ACHN (cell line): ENCODE results near the gene NOP9.

Experiments used
- DNase-seq: peaks from one replicate; pipeline ENCODE4 v3.0.0-alpha.2; 2015
- in situ Hi-C: cut with HindIII; loops from 2 replicates; pipeline ENCODE4 v1.10.0; 2017; ENCODE audit warnings: low sequenced_read_pairs, low pct_ligation_motif_present, low pct_unique_long_range_greater_than_20kb

The NOP9 gene

GRCh38 chr14:24262821-24263733 lies 36.6 kb upstream of the NOP9 start, which contains the start of gene TGM1:
TGM1 (minus strand) TSS chr14:24263177; CDS start chr14:24262352, 825 bp downstream.
- no peak for DNase-seq
- in situ Hi-C loops, result no loop called here

GRCh38 chr14:24263848-24264247 lies 35.8 kb upstream of the NOP9 start:
- no peak for DNase-seq

DNA sequence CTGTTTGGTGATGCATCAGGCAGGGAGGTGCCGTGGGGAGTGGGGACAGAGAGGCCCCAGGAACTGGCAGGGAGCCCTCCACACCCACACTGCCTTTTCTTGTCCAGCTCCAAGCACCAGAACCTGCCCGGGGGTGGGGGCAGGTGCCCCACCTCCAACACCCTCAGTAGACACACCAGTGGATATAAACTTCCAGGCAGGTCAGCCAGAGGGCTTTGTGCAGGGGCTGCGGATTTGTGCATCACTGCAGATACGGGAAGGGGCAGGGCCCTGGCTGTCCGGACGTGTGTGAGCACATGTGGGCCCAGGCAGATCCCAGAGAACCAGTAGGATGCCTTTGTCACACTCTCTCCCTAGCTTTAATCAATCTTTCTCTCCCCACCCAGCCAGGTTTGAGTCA lies 35.4 kb upstream of the NOP9 start:
- DNase-seq, result no peak

More at GRCh38 chr14:24263848-24264247, 35.8 kb upstream of the NOP9 start:
- in situ Hi-C loops, result no loop called here

DNA sequence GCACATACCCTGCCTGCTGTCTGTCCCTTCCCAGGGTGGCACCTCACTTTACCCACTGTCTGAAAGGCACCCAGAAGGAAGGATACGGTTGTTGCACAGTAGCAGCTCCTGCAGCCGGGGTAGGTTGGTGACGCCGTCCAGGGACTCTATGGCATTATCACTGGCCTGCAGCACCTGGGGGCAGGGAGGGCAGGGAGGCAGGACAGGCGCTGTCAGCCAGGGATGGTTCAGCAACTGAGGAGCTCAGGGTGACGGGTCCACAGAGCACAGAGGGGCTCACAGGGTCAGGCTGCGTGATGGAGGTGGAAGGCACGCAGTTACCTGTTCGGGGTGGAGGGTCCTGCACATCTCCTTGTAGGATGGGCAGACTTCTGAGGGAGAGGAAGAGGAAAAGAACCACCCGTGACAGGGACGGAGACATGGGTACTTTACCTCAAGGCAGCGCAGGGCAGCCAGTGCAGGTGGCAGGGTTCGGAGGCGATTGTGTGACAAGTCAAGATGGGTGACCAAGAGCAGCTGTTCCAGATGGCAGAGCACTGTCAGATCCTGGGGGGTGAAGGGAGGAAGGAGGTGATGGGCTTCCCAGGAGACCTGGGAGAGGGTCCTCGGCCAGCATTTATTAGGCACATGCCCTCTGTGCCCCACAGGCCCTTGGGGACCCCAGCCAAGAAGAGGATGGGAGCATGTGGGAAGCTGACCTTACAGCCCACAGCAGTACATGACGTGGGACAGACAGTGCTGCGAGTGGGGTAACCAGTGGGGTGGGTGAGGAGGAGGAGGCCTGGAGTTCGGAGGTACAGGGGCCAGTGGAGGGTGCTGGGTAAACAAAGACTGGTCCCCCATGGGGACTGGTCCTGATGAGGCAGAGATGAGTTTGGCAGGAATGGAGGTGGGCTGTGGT lies 33.1 kb upstream of the NOP9 start:
- in situ Hi-C loops, result no loop called here
- DNase-seq, result no peak

More for the DNA sequence above, 35.4 kb upstream of the NOP9 start:
- in situ Hi-C loops, result no loop called here

GRCh38 chr14:24267516-24267915 lies 32.1 kb upstream of the NOP9 start:
- in situ Hi-C loops, result no loop called here
- no peak for DNase-seq

- in situ Hi-C loops, result no loop called here
- no peak for DNase-seq
Observed at GRCh38 chr14:24268225-24268624, 31.4 kb upstream of the NOP9 start.

DNA sequence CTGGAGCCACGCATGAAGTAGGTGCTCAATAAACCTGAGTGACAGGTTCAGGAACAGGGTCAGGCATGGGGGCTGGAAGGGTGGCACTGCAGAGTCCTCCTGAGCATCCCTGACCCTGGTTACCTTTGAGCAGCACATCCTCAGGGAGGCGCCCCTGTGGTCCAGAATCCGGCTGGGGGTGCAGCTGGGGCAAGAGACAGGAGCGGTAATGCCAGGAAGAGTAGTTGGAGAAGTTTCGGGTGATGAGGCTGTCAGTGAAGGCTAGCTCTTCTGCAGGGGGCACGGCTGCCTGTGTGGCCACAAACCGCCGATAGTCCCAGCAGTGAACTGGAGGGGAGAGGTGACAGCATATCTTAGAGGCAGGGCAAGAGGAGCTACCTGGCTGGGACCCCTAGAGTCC lies 30.3 kb upstream of the NOP9 start:
- no peak for DNase-seq
- in situ Hi-C loops, result no loop called here

GRCh38 chr14:24269910-24270536 lies 29.6 kb upstream of the NOP9 start:
- no peak for DNase-seq
- in situ Hi-C loops, result no loop called here

DNA sequence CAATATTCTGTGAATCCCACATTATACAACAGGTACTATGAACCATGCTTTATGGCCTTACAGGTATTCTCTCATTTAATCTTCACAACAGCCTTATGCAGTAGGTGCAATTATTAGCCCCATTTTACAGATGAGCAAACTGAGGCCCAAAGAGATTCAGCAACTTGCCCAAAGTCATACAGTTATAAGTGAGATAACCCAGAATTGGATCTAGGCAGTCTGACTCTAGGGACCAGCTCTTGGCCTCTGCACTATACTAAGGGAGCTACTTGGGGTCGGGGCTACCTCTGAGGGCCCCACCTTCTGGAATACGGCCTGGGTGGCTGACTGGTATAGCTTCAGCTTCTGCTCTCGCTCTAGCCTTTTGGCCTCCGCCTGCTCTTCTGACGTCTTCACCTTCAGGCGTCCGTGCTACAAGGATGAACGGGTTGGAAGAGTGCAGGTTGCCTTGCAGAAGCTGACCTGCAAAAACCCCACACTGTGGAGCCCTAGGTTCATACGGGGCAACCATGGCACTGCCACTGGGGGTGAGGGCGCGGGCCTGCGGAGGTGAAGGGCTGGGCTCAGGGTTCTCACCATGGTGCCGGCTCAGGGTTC lies 29.0 kb upstream of the NOP9 start:
- in situ Hi-C loops, result no loop called here
- no peak for DNase-seq

GRCh38 chr14:24271134-24271833 lies 28.4 kb upstream of the NOP9 start, which contains the start of gene RABGGTA:
RABGGTA (minus strand) TSS chr14:24271597; CDS start chr14:24271115, 482 bp downstream.
- peak; percentile 87 for DNase-seq
- in situ Hi-C loops, result no loop called here

- DNase-seq, result no peak
- in situ Hi-C loops, result no loop called here
Observed at GRCh38 chr14:24271834-24272263, 27.8 kb upstream of the NOP9 start.

DNA sequence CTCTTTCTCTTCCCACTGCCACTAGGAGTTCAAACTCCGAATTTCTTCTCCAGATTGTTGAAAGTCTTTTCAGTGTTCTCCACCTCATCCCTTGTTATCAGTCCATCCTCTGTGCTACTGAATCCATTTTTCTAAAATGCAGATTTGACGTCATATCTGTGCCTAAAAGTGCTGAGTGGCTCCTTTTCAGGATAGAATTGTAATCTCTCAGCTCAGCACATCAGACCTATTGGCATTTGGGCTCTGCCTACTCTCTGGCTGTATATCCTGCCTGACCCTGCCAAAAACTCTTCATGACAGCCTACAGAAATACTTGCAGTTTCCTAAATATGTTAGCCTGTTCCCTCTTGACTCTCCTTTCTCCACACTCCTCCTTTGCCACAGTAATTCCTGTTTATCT lies 27.2 kb upstream of the NOP9 start:
- in situ Hi-C loops, result no loop called here
- DNase-seq, result no peak

GRCh38 chr14:24273422-24273998 lies 26.1 kb upstream of the NOP9 start:
- peak; percentile 14 for DNase-seq
- in situ Hi-C loops, result no loop called here

GRCh38 chr14:24274101-24274543 lies 25.5 kb upstream of the NOP9 start:
- in situ Hi-C loops, result no loop called here
- no peak for DNase-seq

GRCh38 chr14:24277071-24277470 lies 22.6 kb upstream of the NOP9 start:
- in situ Hi-C loops, result no loop called here
- DNase-seq, result no peak

DNA sequence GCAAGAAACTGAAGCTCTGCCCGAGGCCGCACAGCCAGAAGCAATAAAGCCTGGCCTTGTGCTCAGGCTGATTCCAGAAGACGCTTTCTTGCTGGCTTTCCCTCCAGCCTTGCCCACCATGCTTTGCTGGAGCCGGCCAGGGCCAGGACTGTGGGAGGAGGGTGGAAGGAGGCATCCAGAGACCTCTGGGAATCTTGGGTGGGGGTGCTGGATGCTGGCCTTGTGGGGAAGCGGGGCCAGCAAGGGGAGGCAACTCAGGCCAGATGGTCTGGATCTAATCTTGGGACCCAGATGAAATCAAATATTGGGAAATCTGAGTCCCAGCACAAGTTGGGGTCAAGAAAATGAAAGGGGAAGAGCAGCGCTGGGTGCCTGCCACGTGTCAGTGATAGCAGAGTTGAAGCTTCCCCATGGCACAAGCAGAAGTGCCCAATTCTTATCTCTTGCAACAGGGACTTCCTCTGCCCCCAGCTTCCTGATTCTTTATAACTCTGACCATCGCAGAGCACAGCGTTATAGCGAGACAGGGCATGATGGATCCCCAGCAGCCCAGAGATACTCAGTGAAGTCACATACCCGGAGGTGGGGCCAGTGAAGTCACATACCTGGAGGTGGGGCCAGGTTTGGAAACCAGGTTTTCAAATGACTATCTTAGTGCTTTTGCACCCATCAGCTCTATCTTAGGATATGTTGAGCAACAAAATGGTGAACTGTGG lies 21.9 kb upstream of the NOP9 start:
- in situ Hi-C loops, result no loop called here
- no peak for DNase-seq

DNA sequence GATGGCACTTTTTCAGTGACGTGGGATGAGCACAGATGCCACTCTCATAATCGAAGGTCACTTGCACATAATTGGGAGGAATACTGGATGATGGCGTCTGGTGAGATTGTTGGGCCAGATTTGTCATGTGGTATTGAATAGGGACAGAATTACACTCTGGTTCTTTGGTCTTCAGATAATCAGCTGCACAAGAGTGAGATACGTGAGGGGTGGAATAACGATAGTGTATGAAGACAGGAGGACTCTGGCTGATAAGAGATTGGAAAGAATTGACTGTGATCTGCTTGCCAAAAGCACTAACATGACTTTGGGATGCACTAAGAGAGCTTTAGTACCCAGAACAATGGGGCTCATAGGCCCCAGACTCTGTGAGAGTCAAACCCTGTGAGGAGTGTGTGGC lies 21.2 kb upstream of the NOP9 start:
- in situ Hi-C loops, result no loop called here
- DNase-seq, result no peak
